Lower leg skin (tissue), 3 donors: ENCODE measurements around the gene ZFP91.

Experiments
- POLR2A ChIP-seq, 2 donors: fragments of 450-650 bp; IDR thresholded peaks; one replicate each; pipeline ENCODE4 v1.6.1; 2016 to 2017; ENCODE audit warnings: antibody characterized with exemption in 2 of 2, mild to moderate bottlenecking in 1 of 2, moderate library complexity in 1 of 2
- TF ChIP-seq, protein P1 (sequence below), 3 donors: fragments of 450-650 bp; IDR thresholded peaks; one replicate each; pipeline ENCODE4 v1.5.1; 2016; ENCODE audit warnings: antibody characterized with exemption in 3 of 3, mild to moderate bottlenecking in 3 of 3, moderate library complexity in 2 of 3

DNA sequence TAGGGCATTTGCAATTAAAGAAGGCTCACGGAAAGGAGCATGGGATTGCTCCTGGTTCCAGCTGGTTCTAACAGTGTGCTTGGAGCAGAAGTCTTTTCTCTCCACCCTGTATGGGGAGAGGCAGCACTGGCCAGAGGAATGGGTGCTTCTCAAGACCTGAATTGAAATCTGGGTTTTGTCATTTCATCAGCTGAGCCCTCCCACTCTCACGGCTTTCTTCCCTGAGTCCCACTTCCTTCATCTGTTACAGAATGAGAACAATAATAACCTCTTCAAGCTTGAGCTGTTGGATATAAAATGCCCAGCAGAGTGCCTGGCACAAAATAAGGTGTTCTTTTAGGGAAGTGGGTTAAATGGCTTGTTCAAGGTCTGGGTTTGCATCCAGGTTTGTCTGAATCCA, 60.8 kb downstream of the ZFP91 start:
- TF ChIP-seq, protein P1, sequence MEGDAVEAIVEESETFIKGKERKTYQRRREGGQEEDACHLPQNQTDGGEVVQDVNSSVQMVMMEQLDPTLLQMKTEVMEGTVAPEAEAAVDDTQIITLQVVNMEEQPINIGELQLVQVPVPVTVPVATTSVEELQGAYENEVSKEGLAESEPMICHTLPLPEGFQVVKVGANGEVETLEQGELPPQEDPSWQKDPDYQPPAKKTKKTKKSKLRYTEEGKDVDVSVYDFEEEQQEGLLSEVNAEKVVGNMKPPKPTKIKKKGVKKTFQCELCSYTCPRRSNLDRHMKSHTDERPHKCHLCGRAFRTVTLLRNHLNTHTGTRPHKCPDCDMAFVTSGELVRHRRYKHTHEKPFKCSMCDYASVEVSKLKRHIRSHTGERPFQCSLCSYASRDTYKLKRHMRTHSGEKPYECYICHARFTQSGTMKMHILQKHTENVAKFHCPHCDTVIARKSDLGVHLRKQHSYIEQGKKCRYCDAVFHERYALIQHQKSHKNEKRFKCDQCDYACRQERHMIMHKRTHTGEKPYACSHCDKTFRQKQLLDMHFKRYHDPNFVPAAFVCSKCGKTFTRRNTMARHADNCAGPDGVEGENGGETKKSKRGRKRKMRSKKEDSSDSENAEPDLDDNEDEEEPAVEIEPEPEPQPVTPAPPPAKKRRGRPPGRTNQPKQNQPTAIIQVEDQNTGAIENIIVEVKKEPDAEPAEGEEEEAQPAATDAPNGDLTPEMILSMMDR (IDR thresholded peaks at IDR 0.05): no peak
- TF ChIP-seq POLR2A (IDR thresholded peaks at IDR 0.05): no peak
